OCI-LY1 (cell line): ENCODE measurements around the gene ZC3H10.

Experiments
- H2AFZ ChIP-seq: fragments of 200-600 bp; sonication (generic), shearing (Covaris generic); 2 replicates; pipeline ENCODE4 v1.6.0; 2014; ENCODE audit warnings: antibody characterized with exemption, mild to moderate bottlenecking, low read length
- H3F3A ChIP-seq: fragments of 200-600 bp; sonication (generic), shearing (Covaris generic); 2 replicates; pipeline ENCODE4 v1.6.0; 2014; ENCODE audit warnings: mild to moderate bottlenecking, antibody characterized with exemption, low read length, moderate library complexity; ENCODE audit not compliant: insufficient read depth
- H3K27ac ChIP-seq: fragments of 200-600 bp; sonication (generic); 2 replicates; pipeline ENCODE4 v1.5.1; 2014; ENCODE audit warnings: low read length, mixed run types, mild to moderate bottlenecking, low read depth; ENCODE audit not compliant: poor library complexity, severe bottlenecking
- H3K27me3 ChIP-seq: fragments of 200-600 bp; sonication (generic); 2 replicates; pipeline ENCODE4 v1.6.0; 2014; ENCODE audit warnings: antibody characterized with exemption, mild to moderate bottlenecking, low read length, moderate library complexity; ENCODE audit not compliant: insufficient read depth
- H3K36me3 ChIP-seq: fragments of 200-600 bp; sonication (generic); 2 replicates; pipeline ENCODE4 v1.6.1; 2014; ENCODE audit warnings: mild to moderate bottlenecking, antibody characterized with exemption, low read length, moderate library complexity, mixed read lengths; ENCODE audit not compliant: insufficient read depth
- H3K4me1 ChIP-seq: fragments of 200-600 bp; sonication (generic); 2 replicates; pipeline ENCODE4 v1.5.1; 2014; ENCODE audit warnings: mild to moderate bottlenecking, low read length, moderate library complexity; ENCODE audit not compliant: insufficient read depth, severe bottlenecking
- H3K4me2 ChIP-seq: fragments of 200-600 bp; sonication (generic), shearing (Covaris generic); 2 replicates; pipeline ENCODE4 v1.6.1; 2014; ENCODE audit warnings: low read length
- H3K4me3 ChIP-seq: fragments of 200-600 bp; sonication (generic); 2 replicates; pipeline ENCODE4 v1.5.1; 2014; ENCODE audit warnings: low read length, low read depth, mild to moderate bottlenecking, mixed read lengths; ENCODE audit not compliant: poor library complexity, severe bottlenecking
- H3K79me2 ChIP-seq: fragments of 200-600 bp; shearing (Covaris generic); 2 replicates; pipeline ENCODE4 v1.6.1; 2016; ENCODE audit warnings: mixed run types, low read length, mixed read lengths; ENCODE audit not compliant: insufficient read depth
- H3K9ac ChIP-seq: fragments of 200-600 bp; sonication (generic), shearing (Covaris generic); 2 replicates; pipeline ENCODE4 v1.6.1; 2014; ENCODE audit warnings: mild to moderate bottlenecking, low read length, mixed read lengths
- H3K9me2 ChIP-seq: fragments of 200-600 bp; sonication (generic), shearing (Covaris generic); 2 replicates; pipeline ENCODE4 v1.6.1; 2014; ENCODE audit warnings: low read depth, mild to moderate bottlenecking, low read length, mixed read lengths
- H3K9me3 ChIP-seq: fragments of 200-600 bp; shearing (Covaris generic); 2 replicates; pipeline ENCODE4 v1.6.1; 2014; ENCODE audit warnings: low read length, mixed read lengths
- H4K20me1 ChIP-seq: fragments of 200-600 bp; sonication (generic), shearing (Covaris generic); 2 replicates; pipeline ENCODE4 v1.6.0; 2016; ENCODE audit warnings: mild to moderate bottlenecking, low read length; ENCODE audit not compliant: insufficient read depth
- CTCF ChIP-seq: fragments of 200-600 bp; sonication (generic), shearing (Covaris generic); IDR thresholded peaks from 2 replicates; pipeline ENCODE4 v1.5.1; 2017; ENCODE audit warnings: mild to moderate bottlenecking, antibody characterized with exemption, low read length, moderate library complexity, mixed read lengths
- EZH2 ChIP-seq: fragments of 200-600 bp; sonication (generic), shearing (Covaris generic); IDR thresholded peaks from 2 replicates; pipeline ENCODE4 v1.8.0; 2017; ENCODE audit warnings: borderline replicate concordance, mixed run types, mild to moderate bottlenecking, antibody characterized with exemption, low read length, moderate library complexity, mixed read lengths

Gene ZC3H10

GRCh38 chr12:56127485-56127887, 9.4 kb downstream of the ZC3H10 start:
- H3K27ac ChIP-seq, result peak overlapping the region; percentile 92
- H3K9me2 ChIP-seq, result no peaks in the 10 kb centered on the region
- H3K79me2 ChIP-seq, result no peaks in the 10 kb centered on the region
- H3K27me3 ChIP-seq, result no peaks in the 10 kb centered on the region
- TF ChIP-seq CTCF (no peak), EZH2 (no peak)
- H4K20me1 ChIP-seq, result no peaks in the 10 kb centered on the region
- H3K4me3 ChIP-seq, result peak overlapping the region; percentile 51
- peaks cover 11% of the 10 kb centered on the region for H3F3A ChIP-seq
- peaks cover 25% of the 10 kb centered on the region for H3K36me3 ChIP-seq
- peak overlapping the region; percentile 67 for H3K4me2 ChIP-seq
- peak overlapping the region; percentile 52 for H3K9ac ChIP-seq
- H3K4me1 ChIP-seq, result peaks cover 42% of the 10 kb centered on the region
- H3K9me3 ChIP-seq, result no peaks in the 10 kb centered on the region
- no peak overlapping the region for H2AFZ ChIP-seq

- peak within 1 kb of the TSS; percentile 92 for H3K27ac ChIP-seq
- peaks cover 29% of the 10 kb centered on the region for H3K36me3 ChIP-seq
- no peak within 1 kb of the TSS for H2AFZ ChIP-seq
- no peak for TF ChIP-seq EZH2
- no peak for TF ChIP-seq CTCF
- H3F3A ChIP-seq, result peaks cover 11% of the 10 kb centered on the region
- no peaks in the 10 kb centered on the region for H3K9me3 ChIP-seq
- no peaks in the 10 kb centered on the region for H3K9me2 ChIP-seq
- peak within 1 kb of the TSS; percentile 71 for H3K9ac ChIP-seq
- no peaks in the 10 kb centered on the region for H3K79me2 ChIP-seq
- H3K27me3 ChIP-seq, result no peaks in the 10 kb centered on the region
- H3K4me1 ChIP-seq, result peaks cover 42% of the 10 kb centered on the region
- peak within 1 kb of the TSS; percentile 78 for H3K4me3 ChIP-seq
- peak within 1 kb of the TSS; percentile 82 for H3K4me2 ChIP-seq
- H4K20me1 ChIP-seq, result no peaks in the 10 kb centered on the region
These were observed 10.0 kb downstream of the ZC3H10 start, which contains the start of gene ESYT1 for GRCh38 chr12:56127888-56128669. TSS of gene ESYT1 (plus strand) at chr12:56128267. CDS start at chr12:56128320, 53 bp downstream.

- Histone ChIP-seq H3K27ac (peak overlapping the region; percentile 69), H3K4me1 (peaks cover 41% of the 10 kb centered on the region), H3F3A (peaks cover 11% of the 10 kb centered on the region), H3K9ac (peak overlapping the region; percentile 71), H2AFZ (no peak overlapping the region), H4K20me1 (no peaks in the 10 kb centered on the region), H3K79me2 (no peaks in the 10 kb centered on the region), H3K27me3 (no peaks in the 10 kb centered on the region), H3K36me3 (peaks cover 36% of the 10 kb centered on the region), H3K4me3 (peak overlapping the region; percentile 78), H3K9me2 (no peaks in the 10 kb centered on the region), H3K9me3 (no peaks in the 10 kb centered on the region), H3K4me2 (peak overlapping the region; percentile 82)
- no peak for TF ChIP-seq EZH2
- no peak for TF ChIP-seq CTCF
These were observed 10.7 kb downstream of the ZC3H10 start for GRCh38 chr12:56128670-56129205.
